HK-2 (cell line): ENCODE measurements around the gene CES5A.
"Not testable (repeated sequence)": the region's sequence is repeated elsewhere in the genome, so short reads cannot be mapped to it uniquely, and the experiment has no call there.

ENCODE experiments used
- DNase-seq: peaks from one replicate; pipeline ENCODE4 v3.0.0-alpha.2; 2018; ENCODE audit not compliant: unreplicated experiment

CES5A gene, protein sequence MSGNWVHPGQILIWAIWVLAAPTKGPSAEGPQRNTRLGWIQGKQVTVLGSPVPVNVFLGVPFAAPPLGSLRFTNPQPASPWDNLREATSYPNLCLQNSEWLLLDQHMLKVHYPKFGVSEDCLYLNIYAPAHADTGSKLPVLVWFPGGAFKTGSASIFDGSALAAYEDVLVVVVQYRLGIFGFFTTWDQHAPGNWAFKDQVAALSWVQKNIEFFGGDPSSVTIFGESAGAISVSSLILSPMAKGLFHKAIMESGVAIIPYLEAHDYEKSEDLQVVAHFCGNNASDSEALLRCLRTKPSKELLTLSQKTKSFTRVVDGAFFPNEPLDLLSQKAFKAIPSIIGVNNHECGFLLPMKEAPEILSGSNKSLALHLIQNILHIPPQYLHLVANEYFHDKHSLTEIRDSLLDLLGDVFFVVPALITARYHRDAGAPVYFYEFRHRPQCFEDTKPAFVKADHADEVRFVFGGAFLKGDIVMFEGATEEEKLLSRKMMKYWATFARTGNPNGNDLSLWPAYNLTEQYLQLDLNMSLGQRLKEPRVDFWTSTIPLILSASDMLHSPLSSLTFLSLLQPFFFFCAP

DNA sequence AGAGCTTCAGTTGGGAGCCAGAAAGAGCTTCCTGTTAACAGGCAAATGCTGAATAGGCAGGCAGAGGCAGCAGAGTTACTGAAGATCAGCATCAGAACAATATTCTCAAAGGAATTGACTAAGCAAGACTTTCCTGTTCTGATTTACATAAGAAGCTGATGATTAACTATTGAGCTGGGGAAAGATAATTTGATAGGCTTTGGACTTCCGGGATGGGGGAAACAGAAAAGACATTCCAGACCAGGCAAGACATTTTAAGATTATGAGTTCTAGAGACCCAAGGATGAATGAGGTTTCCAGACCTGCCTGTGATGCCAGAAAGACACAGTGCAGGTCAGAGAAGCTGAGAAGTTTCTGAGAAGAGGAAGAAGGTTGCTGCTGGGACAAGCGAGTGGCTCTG, at the start of gene CES5A:
CES5A (minus strand) TSS at position 101 of the 400 bp plus-strand sequence. CDS start 152 bp downstream, outside the sequence.
- DNase-seq, result no peak

DNA sequence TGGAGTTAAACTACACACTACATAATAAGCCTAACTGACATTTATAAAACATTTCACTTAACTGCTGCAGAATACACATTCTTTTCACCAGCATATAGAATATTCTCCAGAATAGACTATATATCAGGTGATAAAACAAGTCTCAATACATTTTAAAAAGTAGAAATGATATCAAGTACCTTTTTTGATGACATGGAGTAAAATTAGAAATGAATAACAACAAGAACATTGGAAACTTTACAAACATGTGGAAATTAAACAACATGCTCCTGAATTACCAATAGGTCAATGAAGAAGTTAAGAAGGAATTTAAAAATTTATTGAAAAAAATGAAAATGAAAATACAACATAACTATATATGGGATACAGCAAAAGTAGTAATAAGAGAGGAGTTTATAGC, 47.5 kb upstream of the CES5A start:
- no peak for DNase-seq

DNA sequence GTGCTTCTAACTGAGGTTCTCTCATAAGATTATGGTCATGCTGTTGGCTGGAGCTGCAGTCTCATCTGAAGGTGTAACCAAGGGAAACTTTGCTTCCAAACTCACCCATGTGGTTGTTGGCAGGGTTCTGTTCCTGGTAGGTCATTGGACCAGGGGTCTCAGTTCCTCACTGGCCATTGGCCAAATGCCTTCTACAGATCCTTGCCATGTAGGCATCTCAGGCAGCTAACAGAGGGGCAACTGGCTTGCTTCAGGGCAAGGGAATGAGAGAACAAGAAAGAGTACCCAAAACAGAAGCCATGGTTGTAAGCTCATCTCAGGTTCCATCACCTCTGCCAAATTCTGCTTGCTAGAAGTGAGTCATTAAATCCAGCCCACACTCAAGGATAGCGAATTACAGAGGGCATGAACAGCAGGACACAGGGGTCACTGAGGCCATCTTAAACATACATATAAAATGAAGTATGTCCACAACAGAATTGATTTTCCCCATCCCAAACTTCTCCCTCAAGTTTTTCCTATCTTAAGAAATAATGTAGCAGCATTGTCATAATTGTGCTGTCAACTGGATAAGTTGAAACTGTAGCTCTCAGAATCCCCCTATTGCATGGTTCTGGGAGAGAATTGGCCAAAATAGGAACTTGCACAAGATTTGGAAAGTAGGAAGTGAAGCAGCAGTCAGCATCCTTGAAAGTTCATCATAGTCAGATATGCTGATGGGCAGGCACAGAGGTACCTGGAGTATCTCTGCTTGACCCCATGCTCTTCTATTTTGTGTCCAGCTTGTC, 42.4 kb upstream of the CES5A start:
- no peak for DNase-seq

DNA sequence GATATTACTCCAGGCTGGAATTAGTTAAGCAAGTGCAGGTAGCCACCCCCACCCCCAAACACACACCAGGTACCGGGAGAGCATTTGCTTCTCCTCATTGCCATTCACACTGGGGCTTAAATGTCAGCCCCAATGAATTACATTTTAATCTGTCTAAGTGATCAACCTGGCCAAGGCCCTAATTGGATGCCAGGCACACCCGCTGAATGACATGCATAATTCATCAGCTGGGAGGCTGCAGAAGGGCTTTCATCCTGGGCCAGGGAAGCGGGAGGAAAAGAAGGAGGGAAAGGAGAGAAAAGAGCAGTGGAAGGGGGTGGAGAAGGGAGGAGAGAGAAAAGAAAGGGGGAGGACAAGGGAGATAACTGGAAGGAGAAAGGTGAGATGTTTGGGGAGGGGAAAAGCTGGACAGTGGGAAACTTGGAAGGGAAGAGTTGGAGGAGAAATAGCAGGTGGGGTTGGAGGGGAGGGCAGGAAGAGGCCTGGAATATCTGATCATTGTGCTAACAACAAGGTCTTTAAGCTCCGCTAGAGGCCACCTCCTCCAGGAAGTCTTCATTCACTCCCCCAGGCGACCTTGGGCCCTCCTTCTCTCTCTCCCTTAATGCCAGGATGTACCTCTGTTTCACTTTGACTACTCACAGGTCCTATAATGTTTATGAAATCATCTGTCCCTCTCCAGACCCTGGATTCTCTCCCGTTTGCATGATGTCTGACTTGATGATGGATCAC, 40.1 kb upstream of the CES5A start:
- DNase-seq, result no peak

DNA sequence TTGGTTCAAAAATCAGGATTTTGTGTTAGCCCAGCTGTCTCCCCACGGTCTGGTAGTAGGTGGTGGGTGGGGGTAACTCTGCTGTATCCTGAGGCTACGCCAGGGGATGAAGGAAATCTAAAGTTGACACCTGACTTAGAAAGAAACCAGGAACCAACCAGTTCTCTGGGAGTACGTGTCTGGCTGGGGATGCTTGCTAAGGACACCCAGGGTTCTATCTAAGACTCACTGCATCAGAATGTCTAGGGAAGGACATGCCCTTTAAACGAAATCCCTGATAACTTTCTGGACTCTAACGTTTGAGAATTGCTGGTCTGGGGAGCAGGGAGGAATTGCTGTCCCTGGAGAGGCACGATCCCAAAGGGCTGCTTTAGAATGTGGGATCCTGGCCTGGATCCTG, 39.2 kb upstream of the CES5A start:
- DNase-seq, result no peak

DNA sequence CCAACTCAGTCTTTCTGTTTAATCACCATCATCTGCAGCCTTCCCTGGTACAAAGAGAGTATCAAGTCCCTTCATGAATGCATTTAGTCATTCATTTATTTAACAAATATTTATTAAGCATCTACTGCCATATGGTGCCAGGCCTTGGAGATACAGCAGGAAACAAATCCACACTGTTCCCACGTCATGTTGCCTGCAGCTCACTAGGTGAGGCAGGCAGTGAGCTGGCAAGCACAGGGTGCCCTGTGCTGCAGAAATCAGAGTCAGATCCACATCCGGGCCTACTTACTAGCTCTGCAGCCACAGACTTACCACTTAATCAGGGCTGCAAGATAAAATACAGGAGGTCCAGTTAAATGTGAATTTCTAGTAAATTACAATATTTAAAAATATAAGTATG, 38.5 kb upstream of the CES5A start:
- DNase-seq, result no peak

DNA sequence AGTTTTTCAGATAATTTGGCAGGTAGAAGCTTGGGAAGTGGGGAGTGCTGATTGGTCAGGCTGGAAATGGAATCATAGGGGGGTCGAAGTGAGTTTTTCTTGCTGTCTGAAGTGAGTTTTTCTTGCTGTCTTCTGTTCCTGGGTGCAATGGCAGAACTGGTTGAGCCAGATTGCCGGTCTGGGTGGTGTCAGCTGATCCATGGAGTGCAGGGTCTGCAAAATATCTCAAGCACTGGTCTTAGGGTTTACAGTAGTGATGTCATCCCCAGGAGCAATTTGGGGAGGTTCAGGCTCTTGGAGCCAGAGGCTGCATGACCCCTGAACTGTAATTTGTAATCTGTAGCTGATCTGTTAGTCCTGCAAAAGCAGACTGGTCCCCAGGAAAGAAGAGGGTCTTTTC, 37.9 kb upstream of the CES5A start:
- not testable (repeated sequence) for DNase-seq

DNA sequence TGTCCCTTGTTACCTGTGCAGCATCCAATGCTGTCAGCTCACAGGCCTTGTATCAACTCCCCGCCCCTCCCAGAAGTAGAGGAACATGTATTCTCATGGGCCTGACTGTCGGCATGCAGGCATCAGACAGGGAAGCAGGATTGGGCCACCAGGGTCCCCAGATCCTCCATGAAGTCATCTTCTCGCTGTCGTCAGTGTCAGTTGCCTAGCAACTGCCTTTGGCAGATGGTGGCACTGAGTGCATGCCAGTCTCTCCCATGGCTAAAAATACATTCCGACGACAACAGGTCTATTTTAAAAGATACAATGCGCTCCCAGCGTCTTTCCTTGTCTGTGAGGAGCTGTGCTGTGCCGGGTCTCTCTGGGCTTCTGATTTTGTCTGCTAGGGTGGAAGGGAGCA, 36.8 kb upstream of the CES5A start:
- no peak for DNase-seq

DNA sequence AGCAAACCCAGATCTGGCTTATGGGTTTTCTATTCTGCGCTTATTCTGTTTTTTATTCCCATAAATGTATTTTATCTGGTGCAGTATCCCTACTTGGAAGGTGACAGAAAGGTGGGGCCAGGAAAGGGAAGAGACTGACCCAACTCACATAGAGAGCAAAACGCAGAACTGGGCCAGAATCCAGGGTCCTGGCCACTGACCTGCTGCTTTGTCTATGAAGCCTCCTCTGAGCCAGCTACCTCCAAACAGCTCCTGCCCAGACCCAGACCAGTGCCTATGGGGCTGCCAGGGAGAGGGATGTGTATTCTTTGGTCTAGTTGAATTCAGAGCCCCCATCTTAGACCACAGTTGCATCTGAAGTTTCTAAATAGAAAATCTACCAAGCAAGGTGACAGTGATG, 36.4 kb upstream of the CES5A start:
- DNase-seq, result no peak

DNA sequence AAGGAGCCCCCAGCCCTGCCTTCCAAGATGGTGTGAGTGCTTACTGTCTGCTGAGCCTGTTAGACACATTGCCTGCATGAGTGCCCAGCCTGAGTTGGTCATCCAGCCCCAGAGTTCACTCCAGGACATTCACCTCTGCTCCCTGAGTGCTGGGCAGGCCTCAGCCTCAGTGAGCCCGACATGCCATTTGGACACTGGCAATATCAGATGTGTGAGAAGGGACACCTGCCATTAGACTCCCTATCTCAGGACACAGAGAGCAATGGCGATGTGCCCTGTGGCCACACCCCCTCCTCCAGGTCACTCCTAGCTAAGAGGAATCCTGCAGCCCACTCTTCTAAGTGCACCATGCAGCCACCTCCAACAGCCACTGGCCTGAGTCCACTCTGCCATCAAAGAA, 34.7 kb upstream of the CES5A start:
- no peak for DNase-seq

DNA sequence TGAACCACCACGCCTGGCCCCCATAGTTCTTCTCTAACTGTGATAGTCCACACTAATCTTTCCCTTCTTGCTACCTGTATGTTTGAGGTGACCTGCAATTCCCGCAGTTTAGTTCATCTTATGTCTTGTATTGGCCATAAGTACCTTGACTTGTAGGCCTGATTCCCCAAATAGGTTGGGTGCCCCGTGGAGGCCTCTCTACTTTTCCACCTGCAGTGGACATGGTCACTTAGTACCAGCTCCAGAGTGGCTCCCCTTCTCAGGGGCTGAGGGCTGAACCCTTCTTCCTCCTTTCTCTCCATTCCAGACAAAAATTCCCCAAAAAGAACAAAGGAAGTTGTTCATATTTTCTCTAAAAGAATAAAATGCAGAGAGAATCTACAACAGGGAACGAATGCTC, 33.5 kb upstream of the CES5A start:
- DNase-seq, result no peak

DNA sequence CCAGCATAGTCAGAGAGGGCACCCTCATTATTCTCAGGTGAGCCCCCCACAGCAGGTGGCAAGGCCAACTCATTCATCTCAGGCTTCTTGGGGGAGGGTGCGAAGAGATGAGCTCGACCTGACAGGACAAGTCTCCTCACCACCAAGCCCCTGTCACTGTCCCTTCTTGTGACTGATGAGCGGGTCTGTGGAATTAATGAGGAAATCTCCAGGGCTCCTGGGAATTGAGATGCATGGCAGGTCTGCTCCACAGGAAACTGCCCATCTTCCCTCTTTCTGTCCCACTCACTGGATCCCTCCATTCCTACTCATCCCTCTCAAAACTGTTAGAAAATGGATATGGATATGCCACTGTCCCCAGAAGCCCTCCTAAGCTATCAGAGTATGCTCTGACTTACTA, 32.5 kb upstream of the CES5A start:
- no peak for DNase-seq

DNA sequence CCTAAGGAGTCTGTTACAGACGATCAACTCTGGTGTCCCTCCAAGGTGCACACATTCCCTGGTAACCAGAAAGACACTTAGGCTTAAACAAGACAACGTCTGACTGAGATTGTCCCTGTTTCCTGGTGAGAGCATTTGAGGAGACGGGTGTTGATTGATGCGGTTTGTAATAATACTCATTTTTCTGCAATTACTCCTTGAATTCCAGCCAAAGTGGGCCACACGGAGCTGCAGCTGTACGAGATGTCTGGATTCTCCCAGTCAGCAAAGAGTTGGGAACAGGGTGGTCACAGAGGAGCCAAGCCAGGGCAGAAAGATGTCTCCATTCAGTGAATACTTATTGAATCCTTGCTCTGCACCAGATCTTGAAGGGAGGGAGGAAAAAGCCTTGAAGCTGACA, 30.9 kb upstream of the CES5A start:
- no peak for DNase-seq

DNA sequence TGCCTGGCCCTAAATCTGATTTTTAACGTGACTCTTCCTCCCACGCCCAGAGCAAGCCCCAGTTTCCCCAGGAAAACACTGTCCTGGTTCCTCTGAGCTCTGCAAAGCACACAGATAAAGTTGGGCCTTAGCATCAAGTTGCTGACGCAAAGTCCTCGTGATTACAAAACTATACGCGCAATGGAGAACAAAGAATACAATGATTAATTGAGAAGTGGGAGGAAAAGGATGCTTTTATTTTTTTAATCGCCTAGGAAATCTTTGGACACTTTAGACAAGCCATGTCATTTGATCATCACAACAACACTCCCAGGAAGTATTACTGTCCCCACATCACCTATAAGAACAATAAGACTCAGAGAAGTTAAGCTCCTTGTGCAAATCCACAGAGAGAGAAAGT, 30.5 kb upstream of the CES5A start:
- no peak for DNase-seq

DNA sequence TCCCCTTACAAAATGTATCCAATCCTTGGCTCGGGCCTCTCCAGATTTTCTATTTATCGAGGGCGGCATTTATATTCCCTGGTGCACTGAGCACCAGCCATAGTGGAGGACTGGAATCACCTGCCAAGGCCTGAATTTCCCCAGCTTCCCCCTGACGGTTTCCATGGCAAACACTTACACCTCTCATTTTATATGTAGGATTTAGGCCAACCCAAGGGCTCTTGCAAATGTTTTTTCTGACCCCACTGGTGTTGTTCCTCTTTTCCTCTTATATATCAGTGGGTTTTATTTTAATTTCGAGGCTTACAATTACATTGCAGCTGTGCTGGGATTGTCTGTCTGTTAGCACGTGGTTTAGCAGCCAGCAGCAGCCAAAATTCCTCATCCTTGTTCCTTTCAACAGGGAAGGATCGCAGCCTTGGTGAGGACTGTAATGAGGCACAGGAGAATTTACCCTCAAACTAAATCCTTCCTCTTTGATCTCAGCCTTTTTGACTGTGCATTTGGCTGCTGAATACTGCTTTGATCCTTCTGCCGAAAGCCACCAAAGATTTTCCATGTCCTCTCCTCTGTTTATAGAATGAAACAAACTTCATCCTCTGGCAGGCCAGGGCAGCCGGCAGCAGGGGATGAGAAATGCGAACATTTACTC, 26.5 kb upstream of the CES5A start:
- DNase-seq, result no peak

DNA sequence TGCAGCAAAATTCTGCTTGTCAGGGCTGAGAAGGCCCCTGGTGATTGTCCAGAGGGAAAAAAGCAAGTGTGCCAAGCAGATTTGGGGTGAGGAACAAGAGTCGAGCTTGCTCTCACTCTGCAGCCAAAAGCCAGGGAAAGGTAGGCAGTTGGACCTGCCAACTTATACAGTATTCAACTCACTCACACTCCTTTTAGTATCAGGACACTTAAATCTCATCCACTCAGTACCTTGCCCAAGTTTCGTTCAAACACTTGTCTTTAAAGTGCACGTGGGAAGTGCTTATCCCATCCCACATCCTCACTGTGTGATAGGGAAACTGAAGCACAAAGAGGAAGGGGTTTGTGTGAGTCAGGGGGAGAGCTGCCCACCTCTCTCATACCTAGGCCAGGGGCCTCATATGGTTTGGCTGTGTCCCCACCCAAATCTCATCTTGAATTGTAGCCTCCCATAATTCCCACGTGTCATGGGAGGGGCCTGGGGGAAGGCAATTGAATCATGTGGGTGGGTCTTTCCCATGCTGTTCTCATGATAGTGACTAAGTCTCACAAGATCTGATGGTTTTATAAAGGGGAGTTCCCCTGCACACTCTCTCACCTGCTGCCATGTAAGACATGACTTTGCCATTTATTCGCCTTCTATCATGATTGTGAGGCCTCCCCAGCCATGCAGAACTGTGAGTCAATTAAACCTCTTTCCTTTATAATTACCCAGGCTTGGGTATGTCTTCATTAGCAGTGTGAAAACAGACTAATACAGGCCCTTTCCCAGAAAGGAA, 25.6 kb upstream of the CES5A start:
- no peak for DNase-seq

DNA sequence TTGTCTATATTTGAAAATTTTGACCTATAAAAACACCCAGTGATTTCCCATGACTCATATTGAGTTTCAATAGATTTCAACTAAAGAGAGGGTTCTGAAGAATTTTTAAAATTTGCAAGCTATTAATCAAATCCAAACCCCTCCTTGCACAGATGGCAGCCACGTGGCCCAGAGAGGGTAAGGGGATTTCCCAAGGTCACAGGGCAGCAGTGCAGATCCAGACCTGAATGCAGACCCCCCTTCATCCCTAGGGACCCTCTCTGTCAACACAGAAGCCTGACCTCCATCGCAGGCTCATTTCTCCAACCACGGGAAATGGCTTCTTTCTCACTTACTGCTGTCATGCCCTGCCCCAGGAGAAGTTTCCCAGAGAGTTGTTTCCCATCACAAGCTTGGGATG, 24.7 kb upstream of the CES5A start:
- DNase-seq, result no peak

DNA sequence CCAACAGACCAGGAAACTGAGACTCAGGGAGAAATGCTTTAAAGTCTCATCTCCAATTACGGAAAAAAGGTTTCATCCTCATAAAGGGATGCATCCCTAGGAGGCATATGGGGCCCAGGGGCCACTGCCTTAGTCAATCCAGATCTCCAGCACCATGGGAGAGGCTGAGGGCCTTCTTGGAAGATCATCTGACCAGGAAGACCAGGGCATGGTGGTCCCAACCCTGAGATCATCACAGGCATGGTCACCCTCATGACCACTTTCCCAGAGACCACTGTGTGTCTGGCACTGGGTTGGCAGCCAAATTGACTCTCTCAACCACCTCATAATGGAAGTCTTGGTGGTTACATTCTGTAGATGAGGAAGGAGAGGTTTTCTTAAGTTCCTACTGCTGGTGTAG, 23.4 kb upstream of the CES5A start:
- DNase-seq, result no peak

DNA sequence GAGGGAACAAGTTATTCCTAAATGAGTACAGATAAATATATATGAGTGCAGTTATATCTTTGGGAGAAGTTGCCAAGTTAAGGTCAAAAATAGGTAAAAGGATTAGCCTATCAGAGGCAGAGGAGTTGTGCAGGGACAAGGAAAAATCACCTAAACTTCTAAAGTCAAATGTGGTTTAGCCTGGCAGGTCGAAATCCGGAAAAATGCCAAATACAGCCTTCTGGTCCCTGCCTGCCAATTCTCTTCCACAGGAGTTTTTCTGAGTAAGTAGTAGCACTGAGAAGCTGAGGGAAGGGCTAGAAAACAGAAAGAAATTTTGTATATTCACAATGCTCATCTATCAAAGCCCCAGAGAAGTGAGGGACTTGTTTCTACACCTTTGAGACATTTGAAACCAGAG, 17.6 kb upstream of the CES5A start:
- no peak for DNase-seq

DNA sequence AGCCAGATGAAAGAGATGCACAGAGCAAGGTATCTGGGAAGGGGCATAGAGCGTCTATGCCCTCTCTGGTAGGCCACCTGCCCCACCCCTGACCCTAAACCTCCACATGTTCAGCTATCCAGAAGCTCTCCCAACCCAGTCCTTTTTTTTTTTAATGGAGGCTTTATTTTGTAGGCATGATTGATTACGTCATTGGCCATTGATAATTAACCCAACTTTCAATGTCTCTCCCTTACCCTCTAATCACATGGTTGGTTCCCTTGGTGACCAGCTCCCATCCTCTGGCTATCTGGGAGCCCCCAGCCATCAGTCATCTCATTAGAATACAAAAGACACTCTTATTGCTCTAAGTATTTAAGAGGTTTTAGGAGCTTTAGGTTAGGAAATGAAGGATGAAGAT, 14.3 kb upstream of the CES5A start:
- DNase-seq, result no peak

DNA sequence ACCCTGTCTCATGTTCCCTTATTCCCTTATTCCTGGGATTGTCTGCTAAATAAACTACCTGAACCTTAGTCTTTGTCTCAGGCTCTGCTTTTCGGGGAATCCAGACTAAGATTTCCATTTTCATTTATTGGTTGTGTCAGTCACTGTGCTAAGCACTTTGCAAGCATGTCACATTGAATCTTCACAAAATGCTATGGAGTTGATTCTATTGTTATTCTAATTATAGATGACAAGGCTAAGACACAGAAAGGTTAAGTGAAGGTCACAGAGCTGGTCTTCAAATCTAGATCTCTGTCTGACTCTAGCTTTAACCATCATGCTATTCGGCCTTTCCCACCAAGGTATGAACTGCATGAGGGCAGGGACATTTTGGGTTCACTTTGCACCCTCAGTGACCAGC, 13.4 kb upstream of the CES5A start:
- no peak for DNase-seq
